Stimulated activated CD8-positive, alpha-beta memory T cell treated with anti-CD3 and anti-CD28 coated beads, Interleukin-15, amount 100 ng/mL, for 1 hour (primary cell): ENCODE results near the gene NDUFB1.
A peak's percentile ranks its signal among the peaks of the same experiment; 100 is the strongest.

Experiments
- DNase-seq: peaks from one replicate; pipeline ENCODE4 v3.0.0-alpha.2; 2020; ENCODE audit warnings: low read depth

The NDUFB1 gene

GRCh38 chr14:92121670-92122350 is at the start of gene NDUFB1, which contains the start of gene CPSF2:
Gene NDUFB1 (minus strand): TSS chr14:92121706. CDS start chr14:92117637, 4,069 bp downstream.
Gene CPSF2 (plus strand): TSS chr14:92121969. CDS start chr14:92130985, 9,016 bp downstream.
- DNase-seq: peak; percentile 80

- no peak for DNase-seq
Observed at GRCh38 chr14:92164958-92165357, 43.5 kb upstream of the NDUFB1 start.

GRCh38 chr14:92161521-92161920 is 40.0 kb upstream of the NDUFB1 start:
- DNase-seq: no peak

DNA sequence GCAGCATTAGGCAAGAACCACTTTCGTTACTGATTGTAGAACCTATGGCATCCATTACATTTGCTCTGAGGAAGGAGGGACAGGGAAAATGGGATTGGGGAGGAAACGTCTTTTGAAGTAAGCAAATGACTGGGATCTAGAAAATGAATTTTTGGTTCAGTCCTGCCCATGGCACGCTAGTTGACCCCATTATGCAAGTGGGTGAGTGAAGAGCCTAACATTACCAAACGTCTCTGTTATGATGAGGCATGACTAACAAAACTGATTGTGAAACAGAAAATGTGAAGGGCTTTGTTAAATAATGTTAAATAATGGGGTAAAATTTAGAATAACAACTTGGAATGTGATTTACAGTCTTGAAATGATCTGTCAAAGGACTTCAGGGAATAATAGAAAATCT is 39.1 kb upstream of the NDUFB1 start:
- no peak for DNase-seq

GRCh38 chr14:92154283-92154942 is 32.9 kb upstream of the NDUFB1 start:
- DNase-seq: no peak

DNA sequence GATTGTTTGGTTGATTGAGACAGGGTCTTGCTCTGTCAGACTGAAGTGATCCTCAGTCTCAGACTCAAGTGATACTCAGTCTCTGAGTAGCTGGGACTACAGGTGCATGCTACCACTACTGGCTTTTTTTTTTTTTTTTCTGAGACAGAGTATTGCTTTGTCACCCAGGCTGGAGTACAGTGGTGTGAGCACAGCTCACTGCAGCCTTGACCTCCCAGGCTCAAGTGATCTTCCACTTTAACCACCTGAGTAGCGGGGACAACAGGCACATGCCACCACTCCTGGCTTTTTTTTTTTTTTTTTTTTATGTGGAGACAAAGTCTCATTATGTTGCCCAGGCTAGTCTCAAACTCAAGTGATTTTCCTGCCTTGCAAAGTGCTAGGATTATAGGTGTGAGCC is 32.1 kb upstream of the NDUFB1 start:
- DNase-seq: no peak

DNA sequence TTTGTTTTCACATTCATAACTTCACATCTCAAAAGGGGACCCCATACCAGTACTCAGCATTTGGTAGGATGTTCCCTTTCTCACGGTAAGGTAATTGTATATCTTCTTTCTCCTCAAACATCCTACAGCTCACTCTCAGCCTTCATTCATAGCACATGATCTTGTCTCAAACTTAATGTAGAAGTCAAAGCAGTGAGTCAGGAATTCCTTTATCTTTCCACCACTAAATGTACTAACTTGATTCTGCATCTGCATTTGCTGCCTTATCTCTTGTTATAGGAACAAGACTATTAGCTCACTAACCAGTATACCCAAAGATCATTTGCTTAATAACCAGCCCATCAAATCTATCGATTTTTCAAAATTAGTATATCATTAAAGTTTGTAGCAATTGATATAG is 23.2 kb upstream of the NDUFB1 start:
- no peak for DNase-seq

DNA sequence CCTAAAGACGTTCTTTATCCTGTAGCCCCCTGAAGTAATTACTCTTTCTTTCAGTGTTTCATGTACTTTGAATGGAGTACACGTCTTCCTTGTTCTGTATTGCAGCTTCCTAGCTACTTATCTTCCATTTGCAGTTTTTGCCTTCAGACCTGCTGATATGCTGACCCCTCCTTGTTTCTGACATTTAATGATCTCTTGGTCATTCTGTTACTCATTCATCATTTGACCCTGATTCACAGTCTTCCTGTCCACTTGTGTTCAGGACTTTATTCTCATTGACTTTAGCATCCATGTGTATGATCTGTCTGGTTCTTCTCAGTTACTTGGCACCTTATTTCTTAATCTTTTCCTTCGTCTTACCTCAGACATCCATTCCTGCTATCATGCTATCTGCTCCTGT is 22.5 kb upstream of the NDUFB1 start:
- DNase-seq: no peak

DNA sequence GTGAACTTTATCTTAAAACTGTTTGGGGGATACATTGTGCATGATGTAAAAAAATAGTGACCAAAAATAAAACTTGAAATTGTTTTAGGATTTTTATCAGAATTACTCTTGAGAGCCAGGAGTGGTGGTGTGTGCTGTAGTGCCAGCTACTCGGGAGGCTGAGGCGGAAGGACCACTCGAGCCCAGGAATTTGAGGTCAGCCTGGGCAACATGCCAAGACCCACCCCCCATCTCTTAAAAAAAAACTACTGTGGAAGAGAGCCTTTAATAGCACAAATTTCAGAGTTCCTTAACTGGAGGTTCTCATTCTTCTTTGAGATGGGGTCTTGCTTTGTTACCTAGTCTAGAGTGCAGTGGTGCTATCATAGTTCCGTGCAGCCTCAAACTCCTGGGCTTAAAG is 21.8 kb upstream of the NDUFB1 start:
- no peak for DNase-seq

DNA sequence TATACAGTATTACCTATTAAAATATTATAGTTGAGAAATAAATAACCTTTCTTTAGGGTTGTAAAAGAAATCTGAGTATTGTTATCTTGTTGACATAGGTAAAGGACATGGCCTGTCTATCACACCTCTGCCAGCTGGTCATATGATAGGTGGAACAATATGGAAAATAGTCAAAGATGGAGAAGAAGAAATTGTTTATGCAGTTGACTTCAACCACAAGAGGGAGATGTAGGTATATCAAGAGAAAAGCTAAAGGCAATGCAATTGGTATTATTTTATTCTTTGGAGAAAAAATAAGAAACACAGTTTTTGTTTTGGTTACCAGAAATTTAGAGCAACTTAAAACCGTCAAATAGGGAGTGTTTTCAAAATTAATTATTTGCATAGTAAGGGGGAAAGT is 13.8 kb upstream of the NDUFB1 start:
- DNase-seq: no peak

DNA sequence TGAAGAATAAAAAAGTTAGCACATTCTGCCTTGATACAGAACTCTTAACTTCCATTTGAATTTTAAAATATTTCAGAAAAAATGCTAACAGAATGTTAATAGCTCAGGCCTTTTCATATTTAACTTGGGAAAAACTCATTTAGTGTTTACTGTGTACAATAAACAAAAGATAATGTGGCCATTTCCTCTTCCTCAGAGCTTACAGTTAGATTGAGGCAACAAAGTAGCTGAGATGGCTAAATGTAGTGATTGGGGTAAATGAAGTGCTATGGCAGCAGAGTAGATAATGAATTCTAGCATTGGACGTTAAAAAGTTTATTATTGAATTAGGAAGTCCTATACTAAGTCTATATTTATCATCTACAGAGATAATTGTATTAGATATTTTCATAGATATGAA is 12.9 kb upstream of the NDUFB1 start:
- DNase-seq: no peak

GRCh38 chr14:92122761-92123160 is 1.3 kb upstream of the NDUFB1 start:
- DNase-seq: no peak

GRCh38 chr14:92122351-92122677 is 808 bp upstream of the NDUFB1 start:
- DNase-seq: no peak

DNA sequence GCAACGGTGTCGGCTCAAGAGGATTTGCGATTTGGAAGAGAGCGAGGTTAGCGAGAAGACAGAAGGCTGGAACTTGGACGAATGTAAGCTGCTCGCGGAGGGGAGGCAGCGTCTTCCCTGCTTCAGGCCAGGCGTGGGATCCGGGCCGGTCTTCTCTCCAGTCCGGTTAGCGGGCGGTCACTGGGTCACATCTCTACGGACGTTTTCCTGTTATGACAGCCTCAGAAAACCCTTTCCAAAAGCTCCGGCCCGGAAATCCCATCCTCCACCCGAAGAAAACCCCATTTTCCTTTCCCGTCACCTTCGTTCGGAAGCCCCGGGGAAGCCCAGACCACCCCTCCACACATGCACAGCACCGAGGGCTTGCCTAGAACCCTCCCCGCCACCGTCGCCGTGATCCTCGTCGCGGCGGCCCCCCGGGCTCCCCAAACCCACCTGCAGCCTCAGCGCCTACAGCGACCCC is 268 bp downstream of the NDUFB1 start:
- DNase-seq: peak; percentile 5

DNA sequence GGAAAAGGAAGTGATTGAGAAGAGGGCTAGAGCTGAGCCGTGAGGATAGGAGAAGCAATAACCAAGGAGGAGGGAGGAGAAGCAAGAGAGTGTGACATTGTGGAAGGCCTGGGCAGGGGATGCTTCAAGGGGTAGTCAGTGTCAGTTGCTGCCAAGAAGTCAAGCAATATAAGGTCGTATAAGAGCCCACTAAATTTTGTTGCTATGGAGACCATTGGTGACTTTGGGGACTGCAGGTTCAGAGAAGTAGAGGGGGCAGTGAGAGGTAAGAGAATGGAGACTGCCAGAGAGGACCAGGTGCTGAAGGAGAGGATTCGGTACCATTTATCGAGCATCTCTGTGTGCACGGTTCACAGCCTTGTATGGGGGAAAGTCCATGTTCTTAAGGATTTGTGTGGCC is 12.0 kb downstream of the NDUFB1 start:
- no peak for DNase-seq

GRCh38 chr14:92108345-92109254 is 12.9 kb downstream of the NDUFB1 start:
- no peak for DNase-seq

DNA sequence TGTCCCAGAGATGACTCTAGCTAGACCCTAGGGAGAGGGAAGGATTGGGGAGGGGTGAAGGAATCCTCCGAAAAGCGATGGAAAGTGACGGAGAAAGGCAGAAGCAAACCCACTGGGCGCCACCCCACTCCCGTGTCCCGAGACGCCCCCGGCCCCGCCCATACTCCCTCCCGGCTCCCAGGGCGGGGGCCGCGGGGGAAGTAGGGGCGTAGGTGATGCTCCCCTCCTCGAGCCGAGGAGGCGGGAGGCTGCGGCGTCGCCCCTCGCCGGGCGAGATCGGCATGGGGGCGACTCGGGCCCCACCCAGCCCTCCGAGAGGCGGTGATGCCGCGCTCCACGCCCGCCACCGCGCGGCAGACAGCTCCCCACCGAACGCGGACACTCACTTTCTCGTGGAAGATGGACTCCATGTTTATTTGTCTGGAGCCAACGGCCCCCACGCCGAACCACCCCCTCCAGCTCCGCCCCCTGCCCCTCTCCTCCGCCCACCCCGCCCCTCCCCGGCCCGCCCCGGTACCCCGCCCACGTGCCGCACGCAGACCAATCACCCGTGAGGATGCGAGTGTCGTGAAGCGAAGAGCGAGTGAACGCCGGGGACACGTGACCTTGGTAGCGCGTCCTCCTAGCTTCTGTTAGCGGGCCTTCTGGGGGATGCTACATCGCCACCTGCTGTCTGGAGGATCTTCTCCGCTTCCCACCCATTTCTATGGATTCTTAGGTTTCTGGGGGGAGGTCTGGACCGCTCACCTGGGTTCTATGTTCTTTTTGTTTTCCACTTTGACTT is 15.2 kb downstream of the NDUFB1 start, which contains the start of gene ATXN3:
TSS of gene ATXN3 (minus strand) at position 440 of the 784 bp plus-strand sequence. CDS start at position 410, 30 bp downstream.
- DNase-seq: peak; percentile 83

GRCh38 chr14:92105893-92106142 is 15.7 kb downstream of the NDUFB1 start:
- no peak for DNase-seq

DNA sequence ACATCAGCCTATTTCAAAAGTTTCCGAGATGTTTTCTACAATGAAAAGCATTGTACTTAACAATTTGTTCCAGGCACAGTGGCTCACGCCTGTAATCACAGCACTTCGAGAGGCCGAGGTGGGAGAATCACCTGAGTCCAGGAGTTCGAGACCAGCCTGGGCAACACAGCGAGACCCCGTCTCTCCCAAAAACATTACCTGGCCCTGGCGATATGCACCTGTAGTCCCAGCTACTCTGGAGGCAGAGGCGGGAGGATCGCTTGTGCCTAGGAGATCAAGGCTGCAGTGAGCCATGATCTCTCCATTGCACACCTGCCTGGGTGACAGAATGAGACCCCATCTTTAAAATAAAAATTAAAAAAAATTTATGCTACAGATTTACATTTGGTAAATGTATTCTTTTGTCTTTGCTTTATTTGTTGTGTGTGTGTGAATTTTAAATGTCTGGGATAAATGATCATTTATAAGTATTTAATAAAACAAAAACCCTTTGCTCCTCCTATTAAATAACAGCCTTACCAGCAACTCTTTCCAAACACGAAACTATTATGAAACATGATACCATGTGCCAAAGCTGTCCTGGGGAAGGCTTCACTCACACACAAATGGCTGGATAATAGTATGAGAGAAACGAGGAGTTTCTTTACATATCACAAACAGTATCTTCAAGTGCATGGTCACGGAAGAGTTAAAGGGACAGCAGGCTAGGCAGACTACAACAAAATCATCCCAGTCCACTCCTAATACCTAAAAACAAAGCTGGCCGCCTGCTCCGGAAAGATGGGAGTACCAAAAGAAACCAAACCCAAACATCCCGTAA is 16.2 kb downstream of the NDUFB1 start:
- no peak for DNase-seq

DNA sequence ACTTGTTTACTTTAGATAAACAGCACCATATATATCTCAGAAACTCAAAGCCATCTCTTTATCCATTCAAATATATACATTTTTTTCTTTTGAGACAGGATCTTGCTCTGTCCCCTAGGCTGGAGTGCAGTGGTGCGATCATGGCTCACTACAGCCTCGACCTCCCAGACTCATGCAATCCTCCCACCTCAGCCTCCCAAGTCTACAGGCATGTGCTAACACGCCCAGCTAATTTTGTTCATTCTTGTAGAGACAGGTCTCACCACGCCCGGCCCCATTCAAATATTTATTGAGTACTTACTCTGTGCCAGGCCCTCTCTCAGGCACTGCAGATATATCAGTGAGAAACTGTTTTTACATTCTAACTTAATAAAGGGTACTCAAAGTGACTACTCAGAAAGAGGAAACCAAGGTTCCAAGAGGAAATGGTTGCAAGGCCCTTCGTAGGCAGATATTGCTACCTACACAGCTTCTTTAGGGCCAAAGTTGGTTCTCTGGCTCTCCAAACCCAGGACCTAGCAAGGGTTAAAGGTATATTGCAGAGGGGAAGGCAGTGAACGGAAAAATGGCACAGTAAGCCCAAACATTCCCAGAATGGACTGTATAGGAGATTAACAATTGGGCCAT is 18.0 kb downstream of the NDUFB1 start:
- DNase-seq: no peak

- no peak for DNase-seq
Observed at GRCh38 chr14:92099802-92100201, 21.7 kb downstream of the NDUFB1 start.
